NCI-H1092 (cell line): ENCODE data around the gene AOPEP.

Experiments
- DNase-seq: peaks from one replicate; lab custom pipeline; 2025; lab: John Stamatoyannopoulos, UW

Gene AOPEP

DNA sequence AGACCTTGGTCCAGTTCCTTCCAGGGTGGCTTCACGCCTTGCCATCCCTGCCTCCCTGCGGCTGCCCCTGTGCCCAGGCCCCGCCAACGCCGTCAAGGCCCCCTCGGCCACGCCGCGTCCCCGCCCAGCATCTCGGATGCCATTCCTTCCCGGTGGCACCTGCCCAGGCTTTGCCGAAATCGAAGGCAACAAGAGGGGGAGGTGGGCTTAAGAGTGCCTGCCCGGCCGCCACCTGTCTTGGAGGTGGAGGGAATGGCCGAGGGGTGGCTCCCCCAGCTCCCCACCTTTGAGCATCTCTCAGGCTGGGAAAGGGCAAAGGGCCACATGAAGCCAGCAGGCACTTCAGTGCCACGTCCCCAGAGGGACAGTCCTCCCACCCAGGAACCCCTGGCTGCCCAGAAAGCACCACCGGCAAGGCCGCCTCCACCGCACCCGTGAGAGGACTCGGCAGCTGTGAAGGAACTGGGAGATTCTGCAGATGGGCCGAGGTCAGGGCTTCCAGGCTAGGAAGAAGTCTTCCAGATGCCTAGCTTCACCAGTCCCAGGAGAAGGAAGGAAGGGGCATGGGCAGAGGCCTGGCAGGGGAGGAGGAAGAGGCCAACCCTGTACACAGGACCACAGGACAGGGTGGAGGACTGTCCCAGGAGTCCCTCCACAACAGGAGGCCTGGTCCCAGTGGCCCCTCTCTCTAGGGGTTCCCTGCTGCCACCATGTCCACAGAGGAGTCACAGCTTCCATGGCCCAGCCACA lies 373.0 kb downstream of the AOPEP start:
- DNase-seq, result no peak

DNA sequence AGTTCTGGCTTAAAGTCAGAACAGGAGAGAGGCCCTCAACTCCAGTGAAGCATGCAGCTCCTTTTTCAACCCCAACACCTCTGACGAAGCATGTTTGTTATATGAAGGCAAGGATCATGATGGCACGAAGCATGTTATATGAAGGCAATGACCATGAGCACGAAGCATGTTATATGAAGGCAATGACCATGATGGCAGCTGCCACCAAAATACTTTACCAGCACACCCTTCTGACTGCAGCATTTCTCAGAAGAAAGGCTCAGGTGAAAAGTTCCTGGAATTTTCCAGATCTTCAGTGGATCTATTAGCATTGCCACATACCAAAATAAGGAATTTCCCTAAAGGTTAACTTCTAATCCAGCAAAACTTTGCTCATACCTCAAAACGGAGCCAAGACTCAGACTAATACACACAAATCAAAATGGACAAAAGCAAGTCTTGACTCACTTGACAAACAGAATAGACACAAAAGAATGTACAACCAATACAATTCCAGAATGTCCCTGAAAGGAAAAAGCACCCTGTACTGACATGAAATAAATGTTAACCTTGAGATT lies 373.6 kb downstream of the AOPEP start:
- DNase-seq, result no peak

GRCh38 chr9:95101326-95101725 lies 374.8 kb downstream of the AOPEP start:
- DNase-seq, result no peak

DNA sequence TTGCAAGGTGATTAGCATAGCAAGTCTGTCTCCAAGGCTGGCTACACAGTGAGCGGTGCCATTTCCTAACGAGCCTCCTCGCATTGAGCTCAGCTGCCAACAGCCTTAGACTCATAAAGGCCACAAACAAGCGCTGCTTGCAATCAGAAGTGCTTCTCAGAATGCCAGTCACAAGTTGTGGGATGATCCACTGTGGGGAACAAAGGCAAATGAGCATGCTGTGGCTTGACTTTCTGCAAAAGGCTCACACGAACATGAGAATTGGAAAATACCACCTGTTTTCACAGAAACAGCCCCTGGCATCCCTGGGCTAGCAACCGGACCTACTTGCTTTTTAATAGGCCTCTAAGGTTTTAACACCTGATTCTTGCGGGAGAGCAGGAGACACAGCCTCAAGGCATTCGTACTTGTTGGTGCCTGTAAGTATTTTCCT lies 375.5 kb downstream of the AOPEP start:
- DNase-seq, result no peak

DNA sequence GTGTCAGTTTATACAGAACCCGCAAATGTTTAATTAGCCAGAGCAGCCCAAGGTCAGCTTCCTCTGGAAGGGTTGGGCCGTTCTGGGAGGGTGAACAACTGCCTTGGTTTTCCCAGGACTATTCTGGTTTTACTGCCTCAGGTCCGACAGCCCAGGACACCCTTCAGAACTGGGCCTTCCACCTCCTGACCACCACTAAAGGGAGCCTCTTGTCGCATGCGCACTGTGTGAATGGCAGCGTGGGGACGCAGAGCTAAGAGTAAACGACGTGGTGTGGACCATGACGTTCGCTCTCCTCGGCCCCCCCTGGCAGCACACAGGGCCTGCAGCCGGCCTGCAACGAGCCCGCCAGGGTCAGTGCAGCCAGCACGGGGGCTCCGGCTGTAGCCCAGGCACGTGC lies 376.1 kb downstream of the AOPEP start:
- DNase-seq, result no peak

DNA sequence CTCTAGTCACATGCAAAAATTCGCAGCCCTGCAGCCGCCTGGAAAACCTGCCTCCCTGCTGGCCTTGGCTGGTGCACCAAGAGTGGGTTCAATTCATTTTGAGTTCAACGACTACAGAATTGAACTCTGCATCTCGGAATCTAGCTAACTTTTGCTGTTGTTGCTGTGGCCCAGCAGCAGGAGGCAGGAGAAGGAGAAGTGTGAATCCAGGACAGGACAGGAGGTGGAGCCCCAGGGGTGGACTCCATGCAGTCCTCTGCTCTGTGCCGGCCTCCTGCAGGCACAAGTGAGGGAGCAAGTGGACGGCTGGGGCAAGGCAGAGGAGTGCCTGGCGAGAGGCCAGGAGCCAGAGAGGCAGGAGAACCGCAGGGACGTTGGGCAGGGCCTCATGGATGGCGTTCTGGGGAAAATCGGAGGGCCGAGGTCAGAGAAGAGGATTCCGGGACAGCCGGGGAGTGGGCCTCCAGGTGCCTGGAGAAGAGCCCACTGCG lies 376.8 kb downstream of the AOPEP start:
- no peak for DNase-seq

GRCh38 chr9:95103871-95104580 lies 377.5 kb downstream of the AOPEP start:
- no peak for DNase-seq

DNA sequence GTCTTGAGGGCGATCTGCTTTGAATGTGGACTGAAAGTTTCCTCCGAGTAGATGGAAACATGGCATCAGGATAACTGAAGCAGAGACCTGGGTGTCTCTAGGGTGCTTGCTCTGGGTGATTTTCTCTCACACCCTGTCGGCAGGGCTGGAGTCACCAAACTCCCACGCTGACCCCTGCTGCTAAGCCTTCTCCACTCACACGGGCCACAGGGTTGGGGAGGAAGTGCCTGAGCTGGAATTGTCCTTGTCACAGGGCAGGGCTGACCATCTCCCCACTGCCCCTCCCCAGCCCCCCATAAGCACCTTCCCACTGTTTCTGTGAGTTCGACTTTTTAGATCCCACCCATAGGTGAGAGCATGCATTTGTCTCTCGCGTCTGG lies 378.1 kb downstream of the AOPEP start:
- DNase-seq, result no peak

DNA sequence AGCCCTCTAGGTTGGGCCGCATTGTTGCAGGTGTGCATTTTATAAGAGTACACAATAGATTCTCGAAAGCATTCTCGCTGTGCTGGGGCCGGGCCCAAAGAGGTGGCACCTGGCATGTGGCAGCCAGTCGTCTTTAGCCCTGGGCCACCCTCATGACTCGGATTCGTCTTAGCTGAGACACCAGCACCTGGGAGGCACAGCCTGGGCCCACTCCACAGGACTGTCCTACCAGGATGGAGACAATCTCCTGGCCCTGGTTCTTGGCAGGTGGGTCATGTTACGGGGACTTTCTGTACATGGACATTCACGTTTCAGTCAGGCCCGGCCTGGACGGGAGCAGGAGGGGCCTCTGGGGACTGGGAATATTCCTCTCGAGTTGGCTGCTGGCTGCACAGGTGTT lies 378.5 kb downstream of the AOPEP start:
- no peak for DNase-seq

DNA sequence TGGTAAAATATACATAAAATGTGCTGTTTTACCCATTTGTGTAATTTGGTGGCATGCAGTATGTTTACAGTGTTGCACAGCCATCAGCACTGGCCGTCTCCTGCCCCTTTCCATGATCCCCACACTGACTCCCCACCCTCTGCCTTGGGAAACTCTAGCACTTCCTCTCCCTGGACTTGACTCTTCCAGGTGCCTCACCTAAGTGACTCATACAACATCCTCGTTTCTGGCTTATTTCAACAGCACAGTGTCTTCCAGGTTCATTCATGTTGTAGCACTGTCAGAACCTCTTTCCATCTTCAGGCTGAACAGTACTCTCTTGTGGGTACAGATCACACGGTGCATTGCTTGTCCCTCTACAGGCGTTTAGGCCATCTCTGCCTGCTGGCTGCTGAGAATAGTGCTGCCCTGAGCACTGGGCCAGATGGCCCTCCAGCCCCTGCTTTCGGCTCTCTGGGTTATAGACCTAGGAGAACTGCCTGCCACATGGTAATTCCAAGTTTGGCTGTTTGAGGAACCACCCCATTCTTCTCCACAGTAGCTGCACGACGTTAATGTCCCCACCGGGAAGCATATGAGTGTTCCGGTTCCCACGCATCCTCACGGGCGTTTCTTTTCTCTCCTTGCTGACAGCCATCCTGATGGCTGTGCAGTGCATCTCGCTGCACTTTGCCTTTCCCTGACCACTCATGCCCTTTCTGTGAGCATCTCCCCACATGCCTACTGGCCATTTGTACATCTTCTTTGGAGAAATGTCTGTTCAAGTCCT lies 379.2 kb downstream of the AOPEP start:
- no peak for DNase-seq

DNA sequence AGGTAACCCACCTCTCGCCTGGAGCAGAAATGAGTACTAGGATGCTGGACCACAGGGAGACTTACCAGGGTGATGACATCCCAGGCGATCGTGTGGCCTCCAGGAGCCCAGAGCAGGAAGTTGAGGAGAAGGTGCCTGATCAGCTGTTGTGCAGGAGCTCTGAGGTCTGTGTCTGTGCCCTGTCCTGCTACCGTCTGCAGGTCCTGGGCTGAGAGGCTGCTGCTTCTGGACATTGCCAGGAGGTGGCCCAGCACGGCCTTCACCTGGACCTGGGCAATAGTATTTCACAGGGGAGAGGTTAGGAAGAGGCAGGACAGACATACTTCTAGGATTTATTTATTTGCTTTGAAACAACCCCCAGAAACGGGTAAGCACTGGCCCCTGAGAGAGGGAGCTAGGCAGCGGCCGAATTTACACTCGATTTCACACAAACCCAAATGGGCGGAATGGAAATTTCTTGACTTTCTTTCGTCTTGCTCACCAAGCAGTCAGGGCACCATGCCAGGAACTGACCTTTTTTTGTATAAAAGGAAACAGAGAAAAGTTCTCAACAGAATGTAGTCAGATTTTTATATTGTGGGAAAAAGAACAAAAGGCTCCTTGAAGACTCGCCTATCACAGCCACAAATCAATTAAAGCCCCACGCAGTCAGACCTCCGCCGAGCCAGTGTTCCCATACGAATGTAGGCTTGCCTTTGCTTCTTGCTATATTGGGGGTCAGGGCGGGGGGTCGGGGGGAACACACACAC lies 380.7 kb downstream of the AOPEP start:
- DNase-seq, result no peak

GRCh38 chr9:95107976-95108375 lies 381.5 kb downstream of the AOPEP start:
- no peak for DNase-seq

GRCh38 chr9:95108777-95109176 lies 382.3 kb downstream of the AOPEP start:
- DNase-seq, result no peak

DNA sequence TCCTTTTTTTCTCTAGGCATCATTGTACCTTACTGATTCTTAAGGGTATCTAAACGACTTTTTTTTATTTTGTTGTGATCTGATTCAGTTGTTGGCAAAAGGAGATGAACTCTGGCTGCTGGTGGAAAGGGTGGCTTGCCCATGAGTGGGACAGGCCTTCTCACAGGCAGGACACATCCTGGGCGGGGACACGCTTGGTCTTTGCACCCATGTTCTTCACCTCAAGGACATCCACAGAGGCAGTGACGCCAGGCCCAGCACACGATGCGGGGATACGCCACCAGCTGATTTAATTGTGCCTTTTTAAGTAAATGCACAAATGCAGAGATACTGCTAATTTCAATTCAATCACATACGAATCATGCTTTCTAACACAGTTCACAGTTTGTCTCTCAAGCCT lies 383.0 kb downstream of the AOPEP start:
- DNase-seq, result no peak

DNA sequence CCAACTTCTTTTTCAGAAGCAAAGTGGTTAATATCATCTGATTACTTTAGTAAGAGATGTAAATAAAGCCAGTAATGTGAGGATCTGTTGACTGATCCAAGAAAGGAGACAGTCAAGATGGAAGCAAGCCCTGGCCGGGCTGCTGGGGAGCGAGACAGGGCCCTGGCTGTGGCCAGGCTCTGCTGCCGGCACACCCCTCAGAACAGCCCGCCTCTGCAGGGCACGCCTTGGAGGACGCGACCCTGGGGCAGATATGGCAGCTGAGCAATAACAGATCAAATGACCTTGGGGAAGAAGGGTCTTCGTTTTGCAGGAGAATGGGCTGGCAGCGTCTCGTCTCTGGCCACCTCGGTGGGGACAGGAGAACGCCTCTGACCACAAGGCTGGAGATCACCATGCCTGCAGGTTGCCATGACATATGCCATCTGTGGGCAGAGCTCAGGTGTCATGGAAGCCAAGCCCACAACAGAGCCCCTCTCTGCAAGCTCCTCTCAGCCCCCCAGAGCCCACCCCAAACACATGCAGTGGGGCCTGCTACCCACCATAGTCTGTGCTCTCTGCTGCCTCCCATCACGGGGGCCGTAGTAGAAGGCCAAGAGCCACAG lies 384.5 kb downstream of the AOPEP start:
- DNase-seq, result no peak

- no peak for DNase-seq
These were observed 385.2 kb downstream of the AOPEP start for GRCh38 chr9:95111716-95112115.

DNA sequence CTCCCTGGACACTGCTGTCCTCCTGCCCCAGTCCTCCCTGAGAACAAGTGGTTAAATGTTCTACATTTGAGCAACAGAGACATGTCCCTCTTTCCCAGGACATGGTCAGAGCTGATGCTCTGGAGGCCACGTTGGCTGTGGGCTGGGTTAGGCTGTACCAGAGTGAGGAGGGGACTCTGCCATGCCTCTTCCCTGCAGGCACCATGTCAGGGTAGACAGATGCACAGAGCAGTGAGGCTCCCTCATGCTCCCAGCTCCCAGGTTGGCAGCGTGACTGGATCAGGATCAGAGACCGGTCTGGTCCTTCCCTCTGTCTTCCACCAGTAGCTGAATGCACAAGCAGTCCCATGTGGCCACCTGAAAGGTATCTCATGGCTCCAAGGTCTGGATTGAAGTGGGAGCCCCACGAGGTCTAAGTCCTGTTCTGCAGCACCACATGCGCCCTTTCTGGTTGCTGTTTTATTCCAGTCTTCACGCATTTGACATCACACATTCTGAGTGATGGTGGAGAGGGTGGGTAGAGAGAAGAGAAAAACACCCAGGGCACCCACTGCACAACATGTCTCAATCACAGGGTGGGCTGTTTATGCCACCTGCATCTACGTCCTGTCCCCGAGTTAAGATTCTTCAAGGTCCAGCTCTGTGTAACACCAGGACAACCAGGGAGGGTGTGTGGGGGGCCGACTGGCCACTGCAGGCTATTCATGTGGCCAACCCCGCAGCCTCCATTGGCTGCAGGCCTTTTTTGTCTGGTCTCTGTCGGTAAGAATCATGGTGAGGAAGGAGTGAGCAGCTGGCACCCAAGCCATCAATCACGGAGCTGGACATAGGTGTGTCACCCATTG lies 386.2 kb downstream of the AOPEP start:
- no peak for DNase-seq

GRCh38 chr9:95115104-95115503 lies 388.6 kb downstream of the AOPEP start:
- no peak for DNase-seq

- DNase-seq, result no peak
These were observed 389.7 kb downstream of the AOPEP start for GRCh38 chr9:95116002-95116807.

DNA sequence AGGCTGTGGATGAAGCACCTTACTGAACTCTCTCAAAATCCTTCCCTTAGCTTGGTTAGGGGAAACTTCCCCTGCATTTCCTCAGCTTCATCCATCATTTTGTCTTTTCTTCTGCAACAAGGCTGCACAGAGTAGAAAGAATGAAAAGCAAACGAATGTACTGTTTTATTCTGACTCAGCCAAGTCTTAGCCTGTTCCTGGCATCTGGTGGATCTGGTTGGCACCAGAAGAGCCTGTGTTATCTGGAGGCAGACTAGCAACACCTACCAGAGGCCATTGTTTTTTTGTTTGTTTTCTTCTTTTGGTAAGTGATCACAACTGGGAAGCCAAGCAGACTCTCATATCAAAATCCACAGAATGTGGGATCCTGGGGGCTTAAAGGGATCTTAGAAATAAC lies 390.3 kb downstream of the AOPEP start:
- DNase-seq, result no peak
